Measurements from ENCODE around the gene TLE2. TPM values are rescaled to one million over a fixed set of nuclear protein-coding genes. Genes with fewer than 3 reads are reported as not detected.

The TLE2 gene
- total RNA-seq (2021; ENCODE audit: unreplicated experiment), result 6.2 TPM
- 31.3 TPM for polyA plus RNA-seq (2012; ENCODE audit: insufficient read length)
- percentile 22 among the genes with signal in this experiment for Bru-seq, nascent RNA
- BruChase-seq, experiment 1, labeled RNA remaining after a 2-hour chase, result percentile 23 among the genes with signal in this experiment
- percentile 23 among the genes with signal in this experiment for BruChase-seq, experiment 2, labeled RNA remaining after a 6-hour chase
- long read RNA-seq, partial matches to known transcripts, result 13 of 16 reads
- long read RNA-seq, other reads (novel, unspliced or antisense), result 3 of 16 reads

DNA sequence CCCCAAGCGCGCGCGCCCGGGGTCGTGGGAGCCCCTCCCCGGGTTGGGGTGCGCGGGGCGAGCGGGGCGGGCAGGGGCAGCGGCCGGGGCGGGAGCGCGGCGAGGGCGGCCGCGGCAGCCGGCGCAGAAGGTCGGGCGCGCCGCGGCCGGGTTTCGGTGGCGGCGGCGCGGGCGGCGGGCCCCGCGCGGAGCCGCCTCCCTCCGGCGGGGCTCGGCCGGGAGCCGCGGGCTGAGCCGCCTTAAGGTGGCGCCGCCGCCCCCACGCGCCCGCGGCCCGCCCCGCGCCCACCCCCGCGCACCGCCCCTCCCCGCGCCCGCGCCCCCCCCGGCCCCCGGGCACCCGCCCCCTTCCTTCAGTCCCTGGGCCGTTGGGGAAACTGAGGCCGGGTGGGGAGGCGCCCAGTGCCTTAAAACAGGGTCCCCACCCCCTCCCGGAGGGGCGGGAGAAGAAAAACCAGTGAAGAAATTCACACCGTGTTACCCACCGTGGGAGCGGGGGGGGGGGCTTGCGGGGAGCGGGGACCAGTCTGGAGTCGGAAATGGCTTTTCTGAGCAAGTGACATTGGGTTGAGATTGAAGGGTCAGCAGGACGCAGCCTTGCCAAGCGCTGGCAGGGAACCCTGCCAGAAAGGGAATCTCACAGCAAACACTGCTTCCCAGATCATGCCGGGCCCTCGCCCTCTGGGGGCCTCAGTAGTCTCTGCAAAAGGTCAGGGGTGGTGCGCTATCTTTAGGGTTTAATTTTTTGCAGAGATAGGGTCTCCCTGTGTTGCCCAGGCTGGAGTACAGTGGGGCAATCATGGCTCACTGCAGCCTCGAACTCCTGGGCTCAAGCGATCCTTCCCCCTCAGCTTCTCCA is at the start of gene TLE2:
TSS of gene TLE2 (minus strand) at position 216 of the 859 bp plus-strand sequence. CDS start 376 bp downstream, outside the sequence.
- Histone ChIP-seq H3K9me3 (ENCODE audit: control insufficient read depth, insufficient read depth, low read depth, low read length) (no peaks in the 10 kb centered on the region), H3K4me1 (ENCODE audit: control insufficient read depth, insufficient read depth, low read length) (peaks cover under 1% of the 10 kb centered on the region; the same call in 1 of the 2 replicates), H3K36me3 (ENCODE audit: control insufficient read depth, insufficient read depth, low read length) (no peaks in the 10 kb centered on the region), H3K4me3 (ENCODE audit: low read depth in 2 of 2, low read length in 2 of 2) (peak within 1 kb of the TSS; percentile 37 to 38), H3K27ac (ENCODE audit: low read length) (no peak within 1 kb of the TSS), H3K27me3 (ENCODE audit: control insufficient read depth, insufficient read depth, low read length) (no peaks in the 10 kb centered on the region; the same call in 1 of the 2 replicates)
- ChIA-PET CTCF (no interaction called here), POLR2A (no interaction called here)
- TF ChIP-seq TCF7L2 (IDR thresholded peaks at IDR 0.05; ENCODE audit: low read depth, low read length), result no peak
- DNase-seq (ENCODE audit: low read depth, low spot score), result no peak
- in situ Hi-C loops (cut with HindIII; ENCODE audit: low pct_unique_long_range_greater_than_20kb, low sequenced_read_pairs), result no loop called here
- no TSS peak for BruUV-seq (replicated peaks)
- ATAC-seq, result peak; percentile 47; the same call in 1 of the 2 replicates
- intact Hi-C loops (cut with micrococcal nuclease; ENCODE audit: unreplicated experiment), result no loop called here

DNA sequence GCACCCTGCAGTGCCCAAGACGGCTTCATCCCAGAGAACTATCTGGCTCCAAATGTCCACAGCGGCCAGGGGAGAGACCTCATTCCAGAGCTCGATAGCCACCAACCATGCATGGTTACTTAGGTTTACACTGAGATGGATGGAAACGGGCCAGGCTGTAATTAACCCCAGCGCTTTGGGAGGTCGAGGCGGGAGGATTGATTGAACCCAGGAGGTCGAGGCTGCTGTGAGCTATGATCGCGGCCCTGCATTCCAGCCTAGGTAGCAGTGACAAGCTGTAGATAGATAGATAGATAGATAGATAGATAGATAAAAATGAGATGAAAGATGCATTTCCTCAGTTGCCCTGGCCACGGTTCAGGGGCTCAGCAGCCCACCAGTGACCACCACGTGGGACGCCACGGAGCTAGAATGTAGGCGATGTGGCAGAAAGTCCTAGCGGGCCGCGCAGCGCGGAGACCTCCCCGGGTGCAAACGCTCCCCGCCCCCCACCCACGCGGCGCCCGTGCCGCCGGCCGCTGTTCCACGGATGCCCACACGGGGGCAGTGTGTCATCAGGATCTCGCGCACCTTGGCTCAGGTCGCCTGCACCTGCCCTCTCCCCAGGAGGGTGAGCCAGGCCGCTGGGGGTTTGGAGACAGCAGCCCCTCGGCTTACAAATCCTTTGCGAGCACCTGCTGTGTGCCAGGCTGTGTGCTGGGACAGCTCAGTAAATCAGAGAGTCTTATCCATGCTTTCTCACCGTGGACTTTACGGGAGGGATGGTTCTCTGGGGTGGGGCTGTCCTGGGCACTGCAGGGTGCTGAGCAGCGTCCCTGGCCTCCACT is 46.7 kb upstream of the TLE2 start:
- H3K36me3 ChIP-seq (ENCODE audit: control insufficient read depth, insufficient read depth, low read length), result no peaks in the 10 kb centered on the region
- intact Hi-C loops (cut with micrococcal nuclease; ENCODE audit: unreplicated experiment), result no loop called here
- ChIA-PET POLR2A (no interaction called here), CTCF (interaction anchor here (0.5 to 0.6 kb wide), 2 partner anchors 37 to 53 kb away, joined by 3 read pairs; no protein-coding TSS in a partner anchor)
- H3K27ac ChIP-seq (ENCODE audit: low read length), result no peak overlapping the region
- peak overlapping the region; percentile 18 to 43 for H3K4me3 ChIP-seq (ENCODE audit: low read depth in 2 of 2, low read length in 2 of 2)
- in situ Hi-C loops (cut with HindIII; ENCODE audit: low pct_unique_long_range_greater_than_20kb, low sequenced_read_pairs), result no loop called here
- H3K4me1 ChIP-seq (ENCODE audit: control insufficient read depth, insufficient read depth, low read length), result no peaks in the 10 kb centered on the region; the same call in 1 of the 2 replicates
- DNase-seq (ENCODE audit: low read depth, low spot score) (no peak), ATAC-seq (peak; percentile 86)
- no TSS peak for BruUV-seq (replicated peaks)
- H3K27me3 ChIP-seq (ENCODE audit: control insufficient read depth, insufficient read depth, low read length), result no peaks in the 10 kb centered on the region
- TF ChIP-seq, protein P1, sequence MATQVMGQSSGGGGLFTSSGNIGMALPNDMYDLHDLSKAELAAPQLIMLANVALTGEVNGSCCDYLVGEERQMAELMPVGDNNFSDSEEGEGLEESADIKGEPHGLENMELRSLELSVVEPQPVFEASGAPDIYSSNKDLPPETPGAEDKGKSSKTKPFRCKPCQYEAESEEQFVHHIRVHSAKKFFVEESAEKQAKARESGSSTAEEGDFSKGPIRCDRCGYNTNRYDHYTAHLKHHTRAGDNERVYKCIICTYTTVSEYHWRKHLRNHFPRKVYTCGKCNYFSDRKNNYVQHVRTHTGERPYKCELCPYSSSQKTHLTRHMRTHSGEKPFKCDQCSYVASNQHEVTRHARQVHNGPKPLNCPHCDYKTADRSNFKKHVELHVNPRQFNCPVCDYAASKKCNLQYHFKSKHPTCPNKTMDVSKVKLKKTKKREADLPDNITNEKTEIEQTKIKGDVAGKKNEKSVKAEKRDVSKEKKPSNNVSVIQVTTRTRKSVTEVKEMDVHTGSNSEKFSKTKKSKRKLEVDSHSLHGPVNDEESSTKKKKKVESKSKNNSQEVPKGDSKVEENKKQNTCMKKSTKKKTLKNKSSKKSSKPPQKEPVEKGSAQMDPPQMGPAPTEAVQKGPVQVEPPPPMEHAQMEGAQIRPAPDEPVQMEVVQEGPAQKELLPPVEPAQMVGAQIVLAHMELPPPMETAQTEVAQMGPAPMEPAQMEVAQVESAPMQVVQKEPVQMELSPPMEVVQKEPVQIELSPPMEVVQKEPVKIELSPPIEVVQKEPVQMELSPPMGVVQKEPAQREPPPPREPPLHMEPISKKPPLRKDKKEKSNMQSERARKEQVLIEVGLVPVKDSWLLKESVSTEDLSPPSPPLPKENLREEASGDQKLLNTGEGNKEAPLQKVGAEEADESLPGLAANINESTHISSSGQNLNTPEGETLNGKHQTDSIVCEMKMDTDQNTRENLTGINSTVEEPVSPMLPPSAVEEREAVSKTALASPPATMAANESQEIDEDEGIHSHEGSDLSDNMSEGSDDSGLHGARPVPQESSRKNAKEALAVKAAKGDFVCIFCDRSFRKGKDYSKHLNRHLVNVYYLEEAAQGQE (IDR thresholded peaks at IDR 0.05; ENCODE audit: insufficient read depth in 1 of 2, low read depth in 2 of 2, low read length in 1 of 2), result no peak
- no peak for TF ChIP-seq SIN3A (IDR thresholded peaks at IDR 0.05; ENCODE audit: borderline replicate concordance, insufficient read depth, low read depth, low read length)
- TF ChIP-seq, protein P2, sequence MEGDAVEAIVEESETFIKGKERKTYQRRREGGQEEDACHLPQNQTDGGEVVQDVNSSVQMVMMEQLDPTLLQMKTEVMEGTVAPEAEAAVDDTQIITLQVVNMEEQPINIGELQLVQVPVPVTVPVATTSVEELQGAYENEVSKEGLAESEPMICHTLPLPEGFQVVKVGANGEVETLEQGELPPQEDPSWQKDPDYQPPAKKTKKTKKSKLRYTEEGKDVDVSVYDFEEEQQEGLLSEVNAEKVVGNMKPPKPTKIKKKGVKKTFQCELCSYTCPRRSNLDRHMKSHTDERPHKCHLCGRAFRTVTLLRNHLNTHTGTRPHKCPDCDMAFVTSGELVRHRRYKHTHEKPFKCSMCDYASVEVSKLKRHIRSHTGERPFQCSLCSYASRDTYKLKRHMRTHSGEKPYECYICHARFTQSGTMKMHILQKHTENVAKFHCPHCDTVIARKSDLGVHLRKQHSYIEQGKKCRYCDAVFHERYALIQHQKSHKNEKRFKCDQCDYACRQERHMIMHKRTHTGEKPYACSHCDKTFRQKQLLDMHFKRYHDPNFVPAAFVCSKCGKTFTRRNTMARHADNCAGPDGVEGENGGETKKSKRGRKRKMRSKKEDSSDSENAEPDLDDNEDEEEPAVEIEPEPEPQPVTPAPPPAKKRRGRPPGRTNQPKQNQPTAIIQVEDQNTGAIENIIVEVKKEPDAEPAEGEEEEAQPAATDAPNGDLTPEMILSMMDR (IDR thresholded peaks at IDR 0.05), result peak; percentile 91
- TF ChIP-seq TCF7L2 (IDR thresholded peaks at IDR 0.05; ENCODE audit: low read depth, low read length), result no peak; the same call in 1 of the 2 replicates
- TF ChIP-seq POLR2AphosphoS5 (IDR thresholded peaks at IDR 0.05; ENCODE audit: low read depth, low read length), result no peak
- H3K9me3 ChIP-seq (ENCODE audit: control insufficient read depth, insufficient read depth, low read depth, low read length), result no peaks in the 10 kb centered on the region

Data from Panc1 (cell line).